ENCODE results near the gene IL20. TPM values are rescaled to one million over a fixed set of nuclear protein-coding genes. Genes with fewer than 3 reads are reported as not detected.

The IL20 gene
- total RNA-seq, 1 experiment from 2014 or later: not detected

GRCh38 chr1:206918076-206918475 lies 52.7 kb downstream of the IL20 start:
- no peak for DNase-seq (ENCODE audit: extremely low read depth, low read depth)

Other genes starting within 250 kb of the IL20 start
- 14.1 and 15.5 TPM in 2 replicates for gene DYRK3, start 230.1 kb upstream of the IL20 start, total RNA-seq (2014; rRNA removed; shearing (Covaris generic))
- gene MAPKAPK2, start 180.7 kb upstream of the IL20 start, total RNA-seq (2014; rRNA removed; shearing (Covaris generic)): 32.1 and 34.3 TPM in 2 replicates
- not detected in 2 replicates for gene IL19, start 94.8 kb upstream of the IL20 start, total RNA-seq (2014; rRNA removed; shearing (Covaris generic))
- gene IL10, start 93.1 kb upstream of the IL20 start, total RNA-seq (2014; rRNA removed; shearing (Covaris generic)): not detected in 2 replicates
- not detected in 2 replicates for gene IL24, start 31.8 kb downstream of the IL20 start, total RNA-seq (2014; rRNA removed; shearing (Covaris generic))
- gene FCMR, start 56.3 kb downstream of the IL20 start, total RNA-seq (2014; rRNA removed; shearing (Covaris generic)): not detected in 2 replicates
- gene PIGR, start 80.8 kb downstream of the IL20 start, total RNA-seq (2014; rRNA removed; shearing (Covaris generic)): not detected in 2 replicates
- gene FCAMR, start 104.8 kb downstream of the IL20 start, total RNA-seq (2014; rRNA removed; shearing (Covaris generic)): not detected in 2 replicates
- not detected in 2 replicates for gene C1orf116, start 167.1 kb downstream of the IL20 start, total RNA-seq (2014; rRNA removed; shearing (Covaris generic))
- gene YOD1, start 185.6 kb downstream of the IL20 start, total RNA-seq (2014; rRNA removed; shearing (Covaris generic)): 27.9 and 31.9 TPM in 2 replicates
- gene PFKFB2, start 187.7 kb downstream of the IL20 start, total RNA-seq (2014; rRNA removed; shearing (Covaris generic)): 4.3 and 4.4 TPM in 2 replicates
- gene C4BPB, start 223.2 kb downstream of the IL20 start, total RNA-seq (2014; rRNA removed; shearing (Covaris generic)): not detected in 2 replicates
- not detected in 2 replicates for gene C4BPA, start 238.6 kb downstream of the IL20 start, total RNA-seq (2014; rRNA removed; shearing (Covaris generic))